CD4-positive, alpha-beta T cell (primary cell): Measurements from ENCODE around the gene OSBPL1A. TPM values are rescaled to one million over a fixed set of nuclear protein-coding genes. Genes with fewer than 3 reads are reported as not detected.

Experiments
- ATAC-seq: fragments of 200-7000 bp; cut with Tn5 transposase; one replicate; pipeline ENCODE4 v1.10.0; 2022; ENCODE audit warnings: mild to moderate bottlenecking; ENCODE audit not compliant: poor library complexity
- CTCF ChIA-PET: fragments of 350-600 bp; sonication (Branson Sonifier 250); formaldehyde crosslinking; loops from one replicate; lab custom pipeline; 2021; ENCODE audit warnings: antibody characterized with exemption, inconsistent platforms; lab: Charles Lee
- POLR2A ChIA-PET: fragments of 350-600 bp; sonication (Branson Sonifier 250); formaldehyde crosslinking; loops from one replicate; lab custom pipeline; 2021; ENCODE audit warnings: antibody characterized with exemption, inconsistent platforms; lab: Charles Lee
- DNase-seq, 14 experiments: peaks; one replicate each; pipeline ENCODE4 v3.0.0-alpha.2; 2013 to 2020; ENCODE audit warnings: mixed read lengths in 2 of 14
- H3K27ac ChIP-seq, 2 donors: one replicate each; pipeline versions ENCODE4 v1.5.1 to v1.7.0; 2013; ENCODE audit warnings: low read length in 2 of 2, low read depth in 1 of 2, mild to moderate bottlenecking in 1 of 2
- H3K27me3 ChIP-seq, 2 experiments: 1 replicate in 1 of 2; 2 replicates in 1 of 2; pipeline versions ENCODE4 v1.6.1 to v1.7.0; 2013; ENCODE audit warnings: low read length in 2 of 2, control low read depth in 1 of 2, mild to moderate bottlenecking in 1 of 2, moderate library complexity in 1 of 2; ENCODE audit not compliant: insufficient read depth in 2 of 2, control insufficient read depth in 1 of 2
- H3K36me3 ChIP-seq: one replicate; pipeline ENCODE4 v1.6.1; 2013; ENCODE audit warnings: low read length, control low read depth; ENCODE audit not compliant: insufficient read depth
- H3K4me1 ChIP-seq: one replicate; pipeline ENCODE4 v1.6.1; 2013; ENCODE audit warnings: low read length, control low read depth; ENCODE audit not compliant: insufficient read depth
- H3K4me3 ChIP-seq: one replicate; pipeline ENCODE4 v1.5.1; 2013; ENCODE audit warnings: mild to moderate bottlenecking, low read length, moderate library complexity
- H3K9me3 ChIP-seq, 2 experiments: 1 replicate in 1 of 2; 2 replicates in 1 of 2; pipeline versions ENCODE4 v1.6.1 to v1.7.0; 2013; ENCODE audit warnings: low read length in 2 of 2, mild to moderate bottlenecking in 2 of 2, control low read depth in 1 of 2, moderate library complexity in 1 of 2; ENCODE audit not compliant: control insufficient read depth in 1 of 2, insufficient read depth in 1 of 2
- H3K27ac Mint-ChIP-seq: one replicate; pipeline ENCODE4 v1.8.0; 2020; ENCODE audit warnings: mixed read lengths
- H3K27me3 Mint-ChIP-seq: one replicate; pipeline ENCODE4 v1.8.0; 2021; ENCODE audit warnings: mixed read lengths
- H3K36me3 Mint-ChIP-seq: one replicate; pipeline ENCODE4 v1.8.0; 2021; ENCODE audit warnings: low read depth, mixed read lengths
- H3K4me1 Mint-ChIP-seq: one replicate; pipeline ENCODE4 v1.8.0; 2021; ENCODE audit warnings: low read depth, mixed read lengths
- H3K4me3 Mint-ChIP-seq: one replicate; pipeline ENCODE4 v1.8.0; 2020; ENCODE audit warnings: mild to moderate bottlenecking, mixed read lengths
- H3K9me3 Mint-ChIP-seq: one replicate; pipeline ENCODE4 v1.8.0; 2020; ENCODE audit warnings: mixed read lengths
- intact Hi-C, 2 experiments: fragments of 100-400 bp; cut with DNase I in 1 of 2; cut with micrococcal nuclease in 1 of 2; formaldehyde crosslinking; loops; one replicate each; pipeline versions ENCODE4 v1.15.1 to v1.9.0; 2023 to 2025; cut with DNase I, micrococcal nuclease
- total RNA-seq, 174 experiments: library from RNA in 2 of 174; stranded (reverse) in 2 of 174; gene quantifications; one replicate each; pipeline ENCODE4 v1.2.3 and lab custom pipeline; 2021 to 2026
- TF ChIP-seq, protein P1 (sequence below): fragments of 200-600 bp; IDR thresholded peaks from one replicate; pipeline ENCODE4 v1.8.0; 2022; ENCODE audit warnings: antibody characterized with exemption, mild to moderate bottlenecking

The OSBPL1A gene
- total RNA-seq, 2 experiments from 2014 or later: 2.7 TPM

- Histone ChIP-seq H3K27me3 (no peaks in the 10 kb centered on the region), H3K36me3 (no peaks in the 10 kb centered on the region), H3K9me3 (no peaks in the 10 kb centered on the region), H3K4me3 (no peak overlapping the region), H3K27ac (no peak overlapping the region), H3K4me1 (no peaks in the 10 kb centered on the region)
- H3K4me3 Mint-ChIP-seq: no peak overlapping the region
- intact Hi-C loops: no loop called here
- no peaks in the 10 kb centered on the region for H3K36me3 Mint-ChIP-seq
- no peak for ATAC-seq
- POLR2A ChIA-PET: no interaction called here
- CTCF ChIA-PET: no interaction called here
- H3K27ac Mint-ChIP-seq: no peak overlapping the region
- H3K4me1 Mint-ChIP-seq: no peaks in the 10 kb centered on the region
- no peak for DNase-seq
- H3K9me3 Mint-ChIP-seq: no peaks in the 10 kb centered on the region
- H3K27me3 Mint-ChIP-seq: no peaks in the 10 kb centered on the region
- TF ChIP-seq, protein P1, sequence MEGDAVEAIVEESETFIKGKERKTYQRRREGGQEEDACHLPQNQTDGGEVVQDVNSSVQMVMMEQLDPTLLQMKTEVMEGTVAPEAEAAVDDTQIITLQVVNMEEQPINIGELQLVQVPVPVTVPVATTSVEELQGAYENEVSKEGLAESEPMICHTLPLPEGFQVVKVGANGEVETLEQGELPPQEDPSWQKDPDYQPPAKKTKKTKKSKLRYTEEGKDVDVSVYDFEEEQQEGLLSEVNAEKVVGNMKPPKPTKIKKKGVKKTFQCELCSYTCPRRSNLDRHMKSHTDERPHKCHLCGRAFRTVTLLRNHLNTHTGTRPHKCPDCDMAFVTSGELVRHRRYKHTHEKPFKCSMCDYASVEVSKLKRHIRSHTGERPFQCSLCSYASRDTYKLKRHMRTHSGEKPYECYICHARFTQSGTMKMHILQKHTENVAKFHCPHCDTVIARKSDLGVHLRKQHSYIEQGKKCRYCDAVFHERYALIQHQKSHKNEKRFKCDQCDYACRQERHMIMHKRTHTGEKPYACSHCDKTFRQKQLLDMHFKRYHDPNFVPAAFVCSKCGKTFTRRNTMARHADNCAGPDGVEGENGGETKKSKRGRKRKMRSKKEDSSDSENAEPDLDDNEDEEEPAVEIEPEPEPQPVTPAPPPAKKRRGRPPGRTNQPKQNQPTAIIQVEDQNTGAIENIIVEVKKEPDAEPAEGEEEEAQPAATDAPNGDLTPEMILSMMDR: no peak
These were observed 77.9 kb downstream of the OSBPL1A start for GRCh38 chr18:24319757-24320156.

DNA sequence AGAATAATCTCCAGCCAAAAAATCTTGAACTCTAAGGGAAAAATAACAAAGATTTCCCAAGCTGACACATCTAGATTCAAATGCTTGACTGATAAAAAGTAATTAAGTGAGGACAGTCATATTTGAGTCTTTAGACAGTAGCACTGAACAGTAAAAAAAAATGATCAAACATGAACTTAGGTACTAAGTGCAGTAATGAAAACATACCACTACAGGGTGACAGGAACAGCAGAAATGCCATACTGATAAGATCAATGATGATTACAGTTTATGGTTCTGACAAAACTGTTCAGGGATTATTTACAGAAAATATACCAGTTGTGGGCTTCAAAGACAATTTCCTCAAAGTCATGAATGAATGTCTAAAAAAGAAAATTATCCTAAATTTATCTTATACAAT is 80.3 kb downstream of the OSBPL1A start:
- Histone ChIP-seq H3K9me3 (no peaks in the 10 kb centered on the region), H3K27me3 (no peaks in the 10 kb centered on the region), H3K27ac (no peak overlapping the region), H3K36me3 (no peaks in the 10 kb centered on the region), H3K4me1 (no peaks in the 10 kb centered on the region), H3K4me3 (no peak overlapping the region)
- TF ChIP-seq, protein P1: no peak
- ChIA-PET CTCF (no interaction called here), POLR2A (no interaction called here)
- intact Hi-C loops: no loop called here
- no peak overlapping the region for H3K4me3 Mint-ChIP-seq
- no peaks in the 10 kb centered on the region for H3K27me3 Mint-ChIP-seq
- H3K9me3 Mint-ChIP-seq: no peaks in the 10 kb centered on the region
- ATAC-seq (no peak), DNase-seq (no peak)
- H3K27ac Mint-ChIP-seq: no peak overlapping the region
- no peaks in the 10 kb centered on the region for H3K4me1 Mint-ChIP-seq
- H3K36me3 Mint-ChIP-seq: no peaks in the 10 kb centered on the region

DNA sequence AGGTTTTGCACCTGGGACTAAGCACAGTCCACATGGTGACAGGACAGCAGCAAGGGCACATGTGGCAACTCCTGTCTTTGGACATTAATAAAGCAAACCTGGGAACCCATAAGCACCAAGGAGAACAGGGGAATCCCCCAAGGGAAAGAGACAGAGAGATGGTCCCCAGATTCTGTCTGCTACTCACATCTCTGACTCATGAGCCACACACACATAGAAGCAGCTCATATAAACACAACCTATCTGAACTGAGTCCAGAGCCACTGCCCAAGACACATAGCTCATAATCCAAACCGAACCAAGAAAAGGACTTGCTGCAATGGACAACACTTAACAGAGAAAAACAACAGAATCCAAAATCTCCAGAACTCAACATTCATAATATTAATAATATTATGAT is 82.5 kb downstream of the OSBPL1A start:
- no peaks in the 10 kb centered on the region for H3K4me1 ChIP-seq
- POLR2A ChIA-PET: no interaction called here
- H3K27me3 ChIP-seq: no peaks in the 10 kb centered on the region
- H3K36me3 Mint-ChIP-seq: peaks cover 4% of the 10 kb centered on the region
- H3K27me3 Mint-ChIP-seq: no peaks in the 10 kb centered on the region
- H3K4me1 Mint-ChIP-seq: no peaks in the 10 kb centered on the region
- no peaks in the 10 kb centered on the region for H3K9me3 Mint-ChIP-seq
- intact Hi-C loops: no loop called here
- H3K27ac ChIP-seq: no peak overlapping the region
- ATAC-seq (no peak), DNase-seq (no peak)
- TF ChIP-seq, protein P1: no peak
- CTCF ChIA-PET: no interaction called here
- no peaks in the 10 kb centered on the region for H3K9me3 ChIP-seq
- H3K27ac Mint-ChIP-seq: no peak overlapping the region
- no peak overlapping the region for H3K4me3 Mint-ChIP-seq
- no peak overlapping the region for H3K4me3 ChIP-seq
- H3K36me3 ChIP-seq: no peaks in the 10 kb centered on the region
